Measurements from ENCODE around the gene PTP4A1. TPM values are rescaled to one million over a fixed set of nuclear protein-coding genes. Genes with fewer than 3 reads are reported as not detected.

Gene PTP4A1
- polyA plus RNA-seq, 1 of the 3 experiments (the other 2 are of a cell fraction): 12.5 TPM

DNA sequence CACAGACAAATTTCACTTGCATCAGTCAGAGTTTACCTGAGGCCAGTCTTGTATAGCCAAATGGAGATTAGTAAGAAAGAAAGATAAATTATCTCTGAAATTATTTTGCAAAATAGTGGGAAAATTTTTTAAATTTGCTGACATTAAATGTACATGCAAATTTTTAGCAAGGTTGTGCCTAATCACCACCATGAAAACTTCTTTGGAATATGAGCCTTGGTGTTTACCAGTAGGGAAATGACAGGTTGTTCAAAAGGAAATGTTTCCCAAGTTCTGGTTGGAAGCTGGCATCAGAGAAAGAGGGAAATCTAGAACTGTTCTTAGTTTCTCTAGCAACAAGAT lies 34.4 kb upstream of the PTP4A1 start:
- Histone ChIP-seq H3K9ac (no peak overlapping the region), H3K36me3 (replicated peaks in 1 of 2; ENCODE audit: control insufficient read depth in 1 of 2, insufficient read depth in 2 of 2, low read length in 1 of 2) (no peaks in the 10 kb centered on the region), H3K4me2 (no peak overlapping the region), H3K27me3 (ENCODE audit: insufficient read depth) (no peaks in the 10 kb centered on the region), H3K4me1 (ENCODE audit: control insufficient read depth in 1 of 2, insufficient read depth in 2 of 2, low read depth in 1 of 2, low read length in 1 of 2) (no peaks in the 10 kb centered on the region), H2AFZ (ENCODE audit: low read depth) (no peak overlapping the region), H3K9me3 (no peaks in the 10 kb centered on the region), H4K20me1 (ENCODE audit: insufficient read depth) (no peaks in the 10 kb centered on the region), H3K4me3 (ENCODE audit: low read depth in 2 of 2, low read length in 1 of 2) (no peak overlapping the region), H3K9me2 (no peaks in the 10 kb centered on the region), H3K27ac (ENCODE audit: low read depth in 2 of 2, low read length in 1 of 2) (no peak overlapping the region), H3K79me2 (ENCODE audit: insufficient read depth) (no peaks in the 10 kb centered on the region), H3F3A (replicated peaks; ENCODE audit: insufficient read depth) (no peaks in the 10 kb centered on the region)
- ChIA-PET POLR2A (no interaction called here), CTCF (no interaction called here)
- TF ChIP-seq RXRA (IDR thresholded peaks at IDR 0.05; ENCODE audit: borderline replicate concordance, low read depth): no peak
- no peak for TF ChIP-seq CHD2 (IDR thresholded peaks at IDR 0.05; ENCODE audit: low read length, partially characterized antibody)
- TF ChIP-seq EP300 (IDR thresholded peaks at IDR 0.05; ENCODE audit: borderline replicate concordance in 1 of 2, low read depth in 1 of 2, low read length in 1 of 2): no peak
- TF ChIP-seq YY1 (IDR thresholded peaks at IDR 0.05; ENCODE audit: low read depth): no peak
- TF ChIP-seq, protein P1, sequence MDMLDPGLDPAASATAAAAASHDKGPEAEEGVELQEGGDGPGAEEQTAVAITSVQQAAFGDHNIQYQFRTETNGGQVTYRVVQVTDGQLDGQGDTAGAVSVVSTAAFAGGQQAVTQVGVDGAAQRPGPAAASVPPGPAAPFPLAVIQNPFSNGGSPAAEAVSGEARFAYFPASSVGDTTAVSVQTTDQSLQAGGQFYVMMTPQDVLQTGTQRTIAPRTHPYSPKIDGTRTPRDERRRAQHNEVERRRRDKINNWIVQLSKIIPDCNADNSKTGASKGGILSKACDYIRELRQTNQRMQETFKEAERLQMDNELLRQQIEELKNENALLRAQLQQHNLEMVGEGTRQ (IDR thresholded peaks at IDR 0.05; ENCODE audit: borderline replicate concordance, low read depth, low read length): no peak
- no peak for TF ChIP-seq SIN3A (IDR thresholded peaks at IDR 0.05; ENCODE audit: borderline replicate concordance, low read depth, low read length)
- TF ChIP-seq, protein P2, sequence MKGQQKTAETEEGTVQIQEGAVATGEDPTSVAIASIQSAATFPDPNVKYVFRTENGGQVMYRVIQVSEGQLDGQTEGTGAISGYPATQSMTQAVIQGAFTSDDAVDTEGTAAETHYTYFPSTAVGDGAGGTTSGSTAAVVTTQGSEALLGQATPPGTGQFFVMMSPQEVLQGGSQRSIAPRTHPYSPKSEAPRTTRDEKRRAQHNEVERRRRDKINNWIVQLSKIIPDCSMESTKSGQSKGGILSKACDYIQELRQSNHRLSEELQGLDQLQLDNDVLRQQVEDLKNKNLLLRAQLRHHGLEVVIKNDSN (IDR thresholded peaks at IDR 0.05; ENCODE audit: borderline replicate concordance, low read depth): no peak
- TF ChIP-seq, protein P3, sequence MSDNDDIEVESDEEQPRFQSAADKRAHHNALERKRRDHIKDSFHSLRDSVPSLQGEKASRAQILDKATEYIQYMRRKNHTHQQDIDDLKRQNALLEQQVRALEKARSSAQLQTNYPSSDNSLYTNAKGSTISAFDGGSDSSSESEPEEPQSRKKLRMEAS (IDR thresholded peaks at IDR 0.05; ENCODE audit: low read depth): no peak
- TF ChIP-seq, protein P4, sequence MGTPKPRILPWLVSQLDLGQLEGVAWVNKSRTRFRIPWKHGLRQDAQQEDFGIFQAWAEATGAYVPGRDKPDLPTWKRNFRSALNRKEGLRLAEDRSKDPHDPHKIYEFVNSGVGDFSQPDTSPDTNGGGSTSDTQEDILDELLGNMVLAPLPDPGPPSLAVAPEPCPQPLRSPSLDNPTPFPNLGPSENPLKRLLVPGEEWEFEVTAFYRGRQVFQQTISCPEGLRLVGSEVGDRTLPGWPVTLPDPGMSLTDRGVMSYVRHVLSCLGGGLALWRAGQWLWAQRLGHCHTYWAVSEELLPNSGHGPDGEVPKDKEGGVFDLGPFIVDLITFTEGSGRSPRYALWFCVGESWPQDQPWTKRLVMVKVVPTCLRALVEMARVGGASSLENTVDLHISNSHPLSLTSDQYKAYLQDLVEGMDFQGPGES (IDR thresholded peaks at IDR 0.05; ENCODE audit: low read depth, low read length): no peak
- TF ChIP-seq ELF1 (IDR thresholded peaks at IDR 0.05): no peak
- TF ChIP-seq NRF1 (IDR thresholded peaks at IDR 0.05; ENCODE audit: low read depth, low read length): no peak
- TF ChIP-seq GABPA (IDR thresholded peaks at IDR 0.05; ENCODE audit: low read depth): no peak
- no peak for TF ChIP-seq RAD21 (IDR thresholded peaks at IDR 0.05; ENCODE audit: low read length)
- TF ChIP-seq RCOR1 (IDR thresholded peaks at IDR 0.05; ENCODE audit: low read length): no peak
- TF ChIP-seq EZH2phosphoT487 (IDR thresholded peaks at IDR 0.05; ENCODE audit: borderline replicate concordance, low read depth): no peak
- TF ChIP-seq GATA2 (CRISPR knock-in tag; IDR thresholded peaks at IDR 0.05): no peak
- TF ChIP-seq POLR2AphosphoS5 (IDR thresholded peaks at IDR 0.05; ENCODE audit: low read depth, low read length): no peak
- no peak for DNase-seq

DNA sequence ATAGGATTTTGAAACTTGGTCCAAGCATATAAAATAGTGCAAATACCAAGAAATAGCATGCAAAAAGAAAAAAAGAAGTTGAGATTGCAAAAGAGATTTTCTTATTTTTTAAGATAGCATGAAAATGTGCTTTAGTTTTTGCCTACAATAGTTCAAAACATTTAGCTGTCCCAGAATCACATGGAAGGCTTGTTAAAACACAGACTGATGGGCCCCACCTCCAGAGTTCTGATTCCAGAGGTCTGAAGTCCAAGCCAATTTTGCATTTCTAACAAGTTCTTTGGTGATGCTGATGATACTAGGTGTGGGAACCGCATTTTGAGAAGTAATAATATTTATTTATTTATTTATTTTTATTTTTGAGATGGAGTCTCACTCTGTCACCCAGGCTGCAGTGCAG lies 33.7 kb upstream of the PTP4A1 start:
- ChIA-PET POLR2A (no interaction called here), CTCF (no interaction called here)
- H2AFZ ChIP-seq (ENCODE audit: low read depth): no peak overlapping the region
- no peak overlapping the region for H3K4me3 ChIP-seq (ENCODE audit: low read depth in 2 of 2, low read length in 1 of 2)
- H3K79me2 ChIP-seq (ENCODE audit: insufficient read depth): no peaks in the 10 kb centered on the region
- no peaks in the 10 kb centered on the region for H4K20me1 ChIP-seq (ENCODE audit: insufficient read depth)
- no peak for DNase-seq
- H3K36me3 ChIP-seq (replicated peaks in 1 of 2; ENCODE audit: control insufficient read depth in 1 of 2, insufficient read depth in 2 of 2, low read length in 1 of 2): no peaks in the 10 kb centered on the region
- H3K9me3 ChIP-seq: no peaks in the 10 kb centered on the region
- H3K4me1 ChIP-seq (ENCODE audit: control insufficient read depth in 1 of 2, insufficient read depth in 2 of 2, low read depth in 1 of 2, low read length in 1 of 2): no peaks in the 10 kb centered on the region
- H3K9me2 ChIP-seq: no peaks in the 10 kb centered on the region
- H3K27me3 ChIP-seq (ENCODE audit: insufficient read depth): no peaks in the 10 kb centered on the region
- no peak overlapping the region for H3K9ac ChIP-seq
- H3K27ac ChIP-seq (ENCODE audit: low read depth in 2 of 2, low read length in 1 of 2): no peak overlapping the region
- 84% methylated on average over 1 of the region's 1 CpG for WGBS (ENCODE audit: low lambda C conversion rate)
- no peak overlapping the region for H3K4me2 ChIP-seq
- H3F3A ChIP-seq (replicated peaks; ENCODE audit: insufficient read depth): no peaks in the 10 kb centered on the region
- TF ChIP-seq POLR2AphosphoS5 (IDR thresholded peaks at IDR 0.05; ENCODE audit: low read depth, low read length) (no peak), EZH2phosphoT487 (IDR thresholded peaks at IDR 0.05; ENCODE audit: borderline replicate concordance, low read depth) (no peak), GABPA (IDR thresholded peaks at IDR 0.05; ENCODE audit: low read depth) (no peak), MEF2A (IDR thresholded peaks at IDR 0.05; ENCODE audit: borderline replicate concordance, low read depth) (no peak), ELF1 (IDR thresholded peaks at IDR 0.05) (no peak), FOXM1 (IDR thresholded peaks at IDR 0.05; ENCODE audit: low read depth) (no peak), RAD21 (IDR thresholded peaks at IDR 0.05; ENCODE audit: low read length) (no peak), GATA2 (CRISPR knock-in tag; IDR thresholded peaks at IDR 0.05) (no peak)
- TF ChIP-seq, protein P5, sequence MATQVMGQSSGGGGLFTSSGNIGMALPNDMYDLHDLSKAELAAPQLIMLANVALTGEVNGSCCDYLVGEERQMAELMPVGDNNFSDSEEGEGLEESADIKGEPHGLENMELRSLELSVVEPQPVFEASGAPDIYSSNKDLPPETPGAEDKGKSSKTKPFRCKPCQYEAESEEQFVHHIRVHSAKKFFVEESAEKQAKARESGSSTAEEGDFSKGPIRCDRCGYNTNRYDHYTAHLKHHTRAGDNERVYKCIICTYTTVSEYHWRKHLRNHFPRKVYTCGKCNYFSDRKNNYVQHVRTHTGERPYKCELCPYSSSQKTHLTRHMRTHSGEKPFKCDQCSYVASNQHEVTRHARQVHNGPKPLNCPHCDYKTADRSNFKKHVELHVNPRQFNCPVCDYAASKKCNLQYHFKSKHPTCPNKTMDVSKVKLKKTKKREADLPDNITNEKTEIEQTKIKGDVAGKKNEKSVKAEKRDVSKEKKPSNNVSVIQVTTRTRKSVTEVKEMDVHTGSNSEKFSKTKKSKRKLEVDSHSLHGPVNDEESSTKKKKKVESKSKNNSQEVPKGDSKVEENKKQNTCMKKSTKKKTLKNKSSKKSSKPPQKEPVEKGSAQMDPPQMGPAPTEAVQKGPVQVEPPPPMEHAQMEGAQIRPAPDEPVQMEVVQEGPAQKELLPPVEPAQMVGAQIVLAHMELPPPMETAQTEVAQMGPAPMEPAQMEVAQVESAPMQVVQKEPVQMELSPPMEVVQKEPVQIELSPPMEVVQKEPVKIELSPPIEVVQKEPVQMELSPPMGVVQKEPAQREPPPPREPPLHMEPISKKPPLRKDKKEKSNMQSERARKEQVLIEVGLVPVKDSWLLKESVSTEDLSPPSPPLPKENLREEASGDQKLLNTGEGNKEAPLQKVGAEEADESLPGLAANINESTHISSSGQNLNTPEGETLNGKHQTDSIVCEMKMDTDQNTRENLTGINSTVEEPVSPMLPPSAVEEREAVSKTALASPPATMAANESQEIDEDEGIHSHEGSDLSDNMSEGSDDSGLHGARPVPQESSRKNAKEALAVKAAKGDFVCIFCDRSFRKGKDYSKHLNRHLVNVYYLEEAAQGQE (IDR thresholded peaks at IDR 0.05; ENCODE audit: low read depth, low read length): no peak
- TF ChIP-seq, protein P2 (IDR thresholded peaks at IDR 0.05; ENCODE audit: borderline replicate concordance, low read depth): no peak

Data from SK-N-SH (cell line).